Measurements from ENCODE around the gene TRIO. TPM values are rescaled to one million over a fixed set of nuclear protein-coding genes. Genes with fewer than 3 reads are reported as not detected.
A peak's percentile ranks its signal among the peaks of the same experiment; 100 is the strongest.

The TRIO gene
- total RNA-seq, 3 donors from 2014 or later (not counting 1 experiment from before 2014, with no cell fraction given), result 84.6 to 136 (median 94.3) TPM

DNA sequence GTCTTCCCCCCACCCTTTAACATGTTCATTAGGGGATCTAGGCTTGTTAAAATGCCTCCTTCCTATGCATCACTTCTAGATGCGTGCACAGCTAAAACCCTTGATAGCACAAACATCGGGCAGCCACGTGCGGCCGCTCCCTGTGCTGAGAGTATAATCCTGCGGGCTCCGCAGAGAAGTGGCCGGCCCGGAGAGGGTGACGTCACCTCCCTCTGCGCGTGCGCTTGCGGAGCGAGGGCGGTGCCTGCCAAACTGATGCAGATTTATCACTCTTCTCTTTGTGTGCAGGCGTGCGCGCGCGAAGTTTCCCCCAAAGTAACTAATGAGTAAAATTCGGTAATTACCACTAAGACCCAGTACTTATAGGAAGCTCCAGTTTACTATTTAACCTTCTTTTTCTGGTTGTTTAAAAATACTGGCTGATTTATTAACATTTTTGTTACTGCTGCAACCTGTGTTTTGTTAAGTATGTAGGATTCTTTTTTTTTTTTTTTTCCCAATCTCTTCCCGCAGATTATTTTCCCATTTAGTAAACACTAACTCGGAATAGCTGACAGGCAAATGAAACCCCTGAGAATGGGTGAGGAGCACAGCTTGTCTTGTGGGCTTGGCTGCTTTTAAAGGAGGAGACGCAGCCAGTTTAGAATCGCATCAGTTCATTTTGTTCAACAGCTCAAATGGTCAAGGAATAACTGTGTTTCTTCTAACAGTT is 121.6 kb downstream of the TRIO start:
- peak; percentile 84 to 92 (median 91) for ATAC-seq
- peak overlapping the region; percentile 19 for H3K4me3 ChIP-seq (ENCODE audit: low read length)
- no peak overlapping the region for H3K27ac ChIP-seq (ENCODE audit: low read length)
- peak overlapping the region; percentile 77 for H3K4me3 Mint-ChIP-seq
- H3K36me3 ChIP-seq (ENCODE audit: control insufficient read depth, insufficient read depth, low read length), result no peaks in the 10 kb centered on the region
- H3K9me3 ChIP-seq (ENCODE audit: control insufficient read depth, insufficient read depth, low read length), result no peaks in the 10 kb centered on the region
- peak overlapping the region; percentile 66 to 88 for H3K27ac Mint-ChIP-seq
- TF ChIP-seq, protein P1, sequence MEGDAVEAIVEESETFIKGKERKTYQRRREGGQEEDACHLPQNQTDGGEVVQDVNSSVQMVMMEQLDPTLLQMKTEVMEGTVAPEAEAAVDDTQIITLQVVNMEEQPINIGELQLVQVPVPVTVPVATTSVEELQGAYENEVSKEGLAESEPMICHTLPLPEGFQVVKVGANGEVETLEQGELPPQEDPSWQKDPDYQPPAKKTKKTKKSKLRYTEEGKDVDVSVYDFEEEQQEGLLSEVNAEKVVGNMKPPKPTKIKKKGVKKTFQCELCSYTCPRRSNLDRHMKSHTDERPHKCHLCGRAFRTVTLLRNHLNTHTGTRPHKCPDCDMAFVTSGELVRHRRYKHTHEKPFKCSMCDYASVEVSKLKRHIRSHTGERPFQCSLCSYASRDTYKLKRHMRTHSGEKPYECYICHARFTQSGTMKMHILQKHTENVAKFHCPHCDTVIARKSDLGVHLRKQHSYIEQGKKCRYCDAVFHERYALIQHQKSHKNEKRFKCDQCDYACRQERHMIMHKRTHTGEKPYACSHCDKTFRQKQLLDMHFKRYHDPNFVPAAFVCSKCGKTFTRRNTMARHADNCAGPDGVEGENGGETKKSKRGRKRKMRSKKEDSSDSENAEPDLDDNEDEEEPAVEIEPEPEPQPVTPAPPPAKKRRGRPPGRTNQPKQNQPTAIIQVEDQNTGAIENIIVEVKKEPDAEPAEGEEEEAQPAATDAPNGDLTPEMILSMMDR (IDR thresholded peaks at IDR 0.05), result no peak
- peaks cover 22% of the 10 kb centered on the region for H3K4me1 ChIP-seq (ENCODE audit: control insufficient read depth, insufficient read depth, low read length)
- no peaks in the 10 kb centered on the region for H3K27me3 Mint-ChIP-seq (ENCODE audit: low read depth in 2 of 2)
- intact Hi-C loops (cut with micrococcal nuclease), result loop anchor here (2.0 to 5.0 kb wide), 2 partner anchors 57 to 120 kb away; no protein-coding TSS in a partner anchor
- H3K9me3 Mint-ChIP-seq, result no peaks in the 10 kb centered on the region
- H3K27me3 ChIP-seq (ENCODE audit: control insufficient read depth, insufficient read depth, low read length), result no peaks in the 10 kb centered on the region
- peaks cover 25 to 46% of the 10 kb centered on the region in 2 donors for H3K4me1 Mint-ChIP-seq
- 8% methylated on average over 25 of the region's 26 CpGs for WGBS (ENCODE audit: insufficient coverage)
- H3K36me3 Mint-ChIP-seq, result no peaks in the 10 kb centered on the region
- peak; percentile 81 to 87 for DNase-seq

DNA sequence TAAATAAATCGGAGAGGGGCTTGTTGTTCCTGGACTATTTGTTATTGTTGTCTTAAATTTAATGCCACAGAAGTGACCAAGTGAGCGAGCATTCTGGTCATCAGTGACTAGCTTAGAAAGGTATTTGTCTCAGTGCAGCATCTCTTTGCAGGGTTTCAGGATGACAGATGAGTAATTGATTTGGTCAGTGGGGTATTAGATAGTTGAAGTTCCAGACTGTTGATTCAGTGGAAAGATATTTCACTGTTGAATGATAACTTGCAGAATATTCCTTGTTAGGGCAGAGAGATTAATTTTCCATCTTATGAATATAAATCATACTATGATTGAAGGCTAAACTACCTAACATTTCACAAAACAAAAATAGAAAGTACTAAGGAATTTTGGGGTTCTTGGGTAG is 122.4 kb downstream of the TRIO start:
- intact Hi-C loops (cut with micrococcal nuclease), result loop anchor here (2.0 kb wide), 1 partner anchor 121 kb away; no protein-coding TSS in a partner anchor
- Mint-ChIP-seq H3K4me1 (peaks cover 25 to 46% of the 10 kb centered on the region in 2 donors), H3K9me3 (no peaks in the 10 kb centered on the region), H3K4me3 (peak overlapping the region; percentile 38), H3K36me3 (no peaks in the 10 kb centered on the region), H3K27me3 (ENCODE audit: low read depth in 2 of 2) (no peaks in the 10 kb centered on the region), H3K27ac (no peak overlapping the region)
- DNase-seq (no peak), ATAC-seq (no peak)
- Histone ChIP-seq H3K27ac (ENCODE audit: low read length) (no peak overlapping the region), H3K9me3 (ENCODE audit: control insufficient read depth, insufficient read depth, low read length) (no peaks in the 10 kb centered on the region), H3K36me3 (ENCODE audit: control insufficient read depth, insufficient read depth, low read length) (no peaks in the 10 kb centered on the region), H3K4me1 (ENCODE audit: control insufficient read depth, insufficient read depth, low read length) (peaks cover 22% of the 10 kb centered on the region), H3K4me3 (ENCODE audit: low read length) (no peak overlapping the region), H3K27me3 (ENCODE audit: control insufficient read depth, insufficient read depth, low read length) (no peaks in the 10 kb centered on the region)
- WGBS (ENCODE audit: insufficient coverage), result 95% methylated on average over 2 of the region's 2 CpGs
- TF ChIP-seq, protein P1 (IDR thresholded peaks at IDR 0.05), result no peak

DNA sequence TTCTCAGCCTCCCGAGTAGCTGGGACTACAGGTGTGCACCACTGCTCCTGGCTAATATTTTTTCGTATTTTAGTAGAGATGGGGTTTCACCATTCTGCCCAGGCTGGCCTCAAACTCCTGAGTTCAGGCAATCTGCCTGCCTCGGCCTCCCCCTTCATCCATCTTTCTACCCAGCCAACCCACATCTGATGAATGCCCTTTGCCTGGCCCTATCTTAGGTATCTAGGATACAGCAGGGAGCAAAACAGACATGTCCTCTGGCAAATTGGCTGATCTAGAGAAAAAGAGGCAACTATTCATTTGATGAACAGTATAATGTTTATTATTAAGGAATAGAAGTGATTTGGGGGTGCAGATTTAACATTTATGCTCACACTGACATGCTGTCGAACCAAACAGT is 123.0 kb downstream of the TRIO start:
- H3K9me3 ChIP-seq (ENCODE audit: control insufficient read depth, insufficient read depth, low read length), result no peaks in the 10 kb centered on the region
- intact Hi-C loops (cut with micrococcal nuclease), result no loop called here
- no peak overlapping the region for H3K27ac Mint-ChIP-seq
- no peak overlapping the region for H3K4me3 ChIP-seq (ENCODE audit: low read length)
- H3K4me1 Mint-ChIP-seq, result peaks cover 19 to 41% of the 10 kb centered on the region in 2 donors
- ATAC-seq (no peak), DNase-seq (no peak)
- no peaks in the 10 kb centered on the region for H3K27me3 ChIP-seq (ENCODE audit: control insufficient read depth, insufficient read depth, low read length)
- no peak overlapping the region for H3K27ac ChIP-seq (ENCODE audit: low read length)
- H3K36me3 ChIP-seq (ENCODE audit: control insufficient read depth, insufficient read depth, low read length), result no peaks in the 10 kb centered on the region
- no peaks in the 10 kb centered on the region for H3K36me3 Mint-ChIP-seq
- H3K4me3 Mint-ChIP-seq, result no peak overlapping the region
- no peaks in the 10 kb centered on the region for H3K9me3 Mint-ChIP-seq
- TF ChIP-seq, protein P1 (IDR thresholded peaks at IDR 0.05), result no peak
- H3K27me3 Mint-ChIP-seq (ENCODE audit: low read depth in 2 of 2), result no peaks in the 10 kb centered on the region
- WGBS (ENCODE audit: insufficient coverage), result 95% methylated on average over 4 of the region's 4 CpGs
- H3K4me1 ChIP-seq (ENCODE audit: control insufficient read depth, insufficient read depth, low read length), result peaks cover 18% of the 10 kb centered on the region
